Measurements from ENCODE around the gene LMBRD1.

Gene LMBRD1

GRCh38 chr6:69647726-69648125 lies 149.1 kb downstream of the LMBRD1 start:
- no peak for DNase-seq (ENCODE audit: insufficient read length, low spot score)

DNA sequence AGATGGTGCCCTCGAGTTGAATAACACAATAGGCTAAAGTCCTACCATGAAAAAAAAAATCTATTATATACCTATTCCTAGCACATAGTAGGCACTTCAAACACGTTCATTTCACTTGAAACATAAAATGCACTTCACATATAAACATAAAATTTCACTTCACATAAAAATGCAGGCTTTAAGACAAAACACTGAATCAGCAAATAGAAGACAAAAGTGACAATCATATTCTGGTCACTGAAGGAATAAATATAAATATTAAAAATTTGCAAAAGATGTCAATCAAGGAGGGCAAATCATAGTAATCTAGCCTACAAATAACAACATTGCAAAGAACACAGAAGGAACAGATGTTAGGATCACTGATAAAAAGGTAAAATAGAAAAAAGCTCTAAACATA lies 153.1 kb downstream of the LMBRD1 start:
- DNase-seq (ENCODE audit: insufficient read length, low spot score): no peak
- FAIRE-seq: no peak

More at GRCh38 chr6:69647726-69648125, 149.1 kb downstream of the LMBRD1 start:
- FAIRE-seq: no peak

DNA sequence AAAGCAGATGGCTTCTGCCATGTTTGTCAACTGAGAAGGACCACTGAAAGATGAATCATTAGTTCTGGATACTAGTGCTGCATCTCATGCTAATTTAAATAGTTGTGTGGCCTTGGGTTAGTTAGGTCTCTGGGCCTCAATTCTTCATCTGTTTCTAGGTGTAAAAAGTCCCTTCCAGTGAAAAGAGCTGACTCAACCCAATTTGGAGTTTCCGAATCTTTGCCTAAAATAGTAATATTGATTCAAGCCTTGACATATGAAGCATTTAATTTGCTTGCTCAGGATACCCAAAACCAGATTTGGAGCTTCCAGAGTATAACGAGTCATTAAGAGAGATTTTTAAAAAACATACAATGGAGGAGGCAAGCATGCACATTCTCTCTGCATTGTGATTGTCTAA lies 163.9 kb downstream of the LMBRD1 start:
- DNase-seq (ENCODE audit: insufficient read length, low spot score) (no peak), FAIRE-seq (no peak)

- FAIRE-seq (no peak), DNase-seq (ENCODE audit: insufficient read length, low spot score) (no peak)
Measured at GRCh38 chr6:69631552-69632346, 165.1 kb downstream of the LMBRD1 start.

DNA sequence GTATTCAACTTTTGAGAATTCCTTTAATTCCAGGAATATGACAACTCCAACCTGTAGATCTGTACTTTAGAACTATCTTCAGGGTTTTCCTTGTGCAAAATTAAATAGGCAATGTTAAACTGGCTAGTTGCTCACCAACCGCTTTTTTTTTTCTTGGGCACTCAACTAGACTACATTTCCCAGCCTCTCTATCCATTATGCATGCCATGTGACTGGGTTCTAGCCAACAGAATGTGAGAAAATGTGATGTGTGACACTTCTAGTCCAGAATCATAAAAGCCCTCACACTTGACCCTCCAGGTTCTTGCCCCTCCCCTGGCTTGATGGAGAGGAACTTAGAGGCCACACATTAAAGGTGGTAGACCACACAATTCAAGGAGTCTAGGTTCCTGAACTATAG lies 166.0 kb downstream of the LMBRD1 start:
- DNase-seq (ENCODE audit: insufficient read length, low spot score): no peak
- FAIRE-seq: no peak

DNA sequence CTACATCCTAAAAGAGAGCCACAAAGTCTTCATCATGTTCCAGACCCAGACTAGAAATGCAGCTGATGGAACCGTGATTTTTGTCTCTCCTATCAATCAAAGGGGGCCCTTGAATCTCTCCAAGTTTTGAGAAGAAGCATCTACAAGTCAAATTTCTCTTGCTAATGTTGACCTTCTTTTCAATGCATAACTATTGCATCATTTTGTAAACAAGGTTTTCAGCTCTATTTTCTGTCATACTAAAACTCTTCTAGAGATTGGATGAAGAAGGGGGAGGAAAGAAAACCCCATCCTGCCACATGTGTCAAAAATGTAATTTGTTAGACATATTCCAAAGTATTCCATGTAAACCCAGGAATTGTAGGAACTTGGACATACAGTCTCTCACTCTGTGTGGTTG lies 169.2 kb downstream of the LMBRD1 start:
- DNase-seq (ENCODE audit: insufficient read length, low spot score) (no peak), FAIRE-seq (no peak)

DNA sequence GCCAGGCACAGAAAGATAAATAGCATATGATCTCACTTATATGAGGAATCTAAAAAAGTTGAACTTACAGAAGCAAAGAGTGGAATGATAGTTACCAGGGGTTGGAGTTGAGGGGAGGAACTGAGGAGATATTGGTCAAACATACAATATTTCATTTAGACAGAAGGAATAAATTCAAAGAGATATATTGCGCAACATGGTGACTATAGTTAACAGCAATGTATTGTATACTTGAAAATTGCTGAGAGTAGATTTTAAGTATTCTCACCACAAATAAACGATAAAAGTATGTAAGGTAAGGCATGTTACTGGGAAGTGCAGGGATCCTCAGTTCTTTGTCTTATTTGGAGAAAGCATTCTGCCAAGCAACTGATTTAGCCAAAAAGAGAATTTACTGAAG lies 171.9 kb downstream of the LMBRD1 start:
- no peak for FAIRE-seq
- no peak for DNase-seq (ENCODE audit: insufficient read length, low spot score)

All from HTR-8/SVneo (cell line).